ENCODE results near the gene TRIM60.

Gene TRIM60

DNA sequence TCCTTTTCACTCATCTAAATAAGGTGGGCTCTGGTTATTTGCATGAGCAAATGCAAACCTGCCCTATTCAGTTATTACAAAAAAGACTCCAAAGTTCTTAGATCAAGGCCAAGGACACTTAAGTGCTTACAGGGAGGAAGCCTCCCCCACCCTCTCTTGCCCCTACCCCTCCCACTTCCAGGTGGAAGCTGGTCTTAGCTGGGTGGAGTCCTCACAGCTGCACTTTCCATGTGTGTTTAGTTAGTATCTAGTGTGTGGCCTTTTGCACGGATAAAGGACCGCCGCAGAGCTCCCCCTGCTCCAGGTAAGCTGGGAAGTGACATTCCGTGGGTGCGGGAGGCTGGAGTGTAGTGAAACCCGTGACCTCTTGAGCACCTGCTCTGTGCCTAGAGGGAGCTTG lies 21.8 kb downstream of the TRIM60 start, which contains the start of gene TRIM75:
Gene TRIM75, plus strand, starts transcription at position 222 of the 400 bp plus-strand sequence. CDS start 5,282 bp downstream, outside the sequence.
- Histone ChIP-seq H3K4me3 (ENCODE audit: low read length) (no peak within 1 kb of the TSS), H3K4me1 (ENCODE audit: low read length) (no peaks in the 10 kb centered on the region), H3K27ac (ENCODE audit: low read length) (no peak within 1 kb of the TSS), H3K9ac (ENCODE audit: low read length) (no peak within 1 kb of the TSS), H3K27me3 (replicated peaks; ENCODE audit: insufficient read depth, low read length) (no peaks in the 10 kb centered on the region), H3K36me3 (replicated peaks; ENCODE audit: insufficient read depth, low read length) (no peaks in the 10 kb centered on the region), H3K79me2 (ENCODE audit: low read length) (no peaks in the 10 kb centered on the region), H3F3A (ENCODE audit: insufficient read depth, low read length) (no peaks in the 10 kb centered on the region), H3K4me2 (ENCODE audit: low read depth, low read length) (no peak within 1 kb of the TSS), H3K9me3 (replicated peaks; ENCODE audit: insufficient read depth, low read length) (no peaks in the 10 kb centered on the region), H3K9me2 (replicated peaks; ENCODE audit: insufficient read depth, low read length) (no peaks in the 10 kb centered on the region), H2AFZ (ENCODE audit: low read length) (no peak within 1 kb of the TSS), H4K20me1 (ENCODE audit: insufficient read depth, low read length) (no peaks in the 10 kb centered on the region)
- TF ChIP-seq, protein P1, sequence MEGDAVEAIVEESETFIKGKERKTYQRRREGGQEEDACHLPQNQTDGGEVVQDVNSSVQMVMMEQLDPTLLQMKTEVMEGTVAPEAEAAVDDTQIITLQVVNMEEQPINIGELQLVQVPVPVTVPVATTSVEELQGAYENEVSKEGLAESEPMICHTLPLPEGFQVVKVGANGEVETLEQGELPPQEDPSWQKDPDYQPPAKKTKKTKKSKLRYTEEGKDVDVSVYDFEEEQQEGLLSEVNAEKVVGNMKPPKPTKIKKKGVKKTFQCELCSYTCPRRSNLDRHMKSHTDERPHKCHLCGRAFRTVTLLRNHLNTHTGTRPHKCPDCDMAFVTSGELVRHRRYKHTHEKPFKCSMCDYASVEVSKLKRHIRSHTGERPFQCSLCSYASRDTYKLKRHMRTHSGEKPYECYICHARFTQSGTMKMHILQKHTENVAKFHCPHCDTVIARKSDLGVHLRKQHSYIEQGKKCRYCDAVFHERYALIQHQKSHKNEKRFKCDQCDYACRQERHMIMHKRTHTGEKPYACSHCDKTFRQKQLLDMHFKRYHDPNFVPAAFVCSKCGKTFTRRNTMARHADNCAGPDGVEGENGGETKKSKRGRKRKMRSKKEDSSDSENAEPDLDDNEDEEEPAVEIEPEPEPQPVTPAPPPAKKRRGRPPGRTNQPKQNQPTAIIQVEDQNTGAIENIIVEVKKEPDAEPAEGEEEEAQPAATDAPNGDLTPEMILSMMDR (IDR thresholded peaks at IDR 0.05; ENCODE audit: low read length) = no peak
- TF ChIP-seq EZH2phosphoT487 (IDR thresholded peaks at IDR 0.05; ENCODE audit: low read length) (no peak), EZH2 (optimal IDR thresholded peaks at IDR 0.05; ENCODE audit: low read depth, low read length) (no peak)
- DNase-seq = no peak

DNA sequence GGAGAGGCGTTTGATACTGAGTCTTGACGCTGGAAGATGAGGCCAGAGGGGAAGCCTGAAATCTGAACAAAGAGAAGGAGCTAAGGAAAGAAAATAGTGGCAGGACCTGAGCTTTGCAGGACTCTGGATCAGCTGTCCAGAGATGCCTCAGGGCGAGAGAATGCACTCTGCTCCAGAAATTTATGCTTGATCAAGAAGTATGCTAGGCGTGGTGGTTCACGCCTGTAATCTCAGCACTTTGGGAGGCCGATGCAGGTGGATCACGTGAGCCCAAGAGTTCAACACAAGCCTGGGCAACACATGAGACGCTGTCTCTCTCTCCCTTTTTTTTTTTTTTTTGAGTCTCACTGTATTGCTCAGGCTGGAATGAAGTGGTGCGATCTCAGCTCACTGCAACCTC lies 23.8 kb downstream of the TRIM60 start:
- no peaks in the 10 kb centered on the region for H3K9me3 ChIP-seq (replicated peaks; ENCODE audit: insufficient read depth, low read length)
- TF ChIP-seq EZH2 (optimal IDR thresholded peaks at IDR 0.05; ENCODE audit: low read depth, low read length) (no peak), EZH2phosphoT487 (IDR thresholded peaks at IDR 0.05; ENCODE audit: low read length) (no peak)
- TF ChIP-seq, protein P1 (IDR thresholded peaks at IDR 0.05; ENCODE audit: low read length) = no peak
- H3K27me3 ChIP-seq (replicated peaks; ENCODE audit: insufficient read depth, low read length) = no peaks in the 10 kb centered on the region
- no peaks in the 10 kb centered on the region for H3F3A ChIP-seq (ENCODE audit: insufficient read depth, low read length)
- H2AFZ ChIP-seq (ENCODE audit: low read length) = no peak overlapping the region
- DNase-seq = no peak
- H3K27ac ChIP-seq (ENCODE audit: low read length) = no peak overlapping the region
- H4K20me1 ChIP-seq (ENCODE audit: insufficient read depth, low read length) = no peaks in the 10 kb centered on the region
- no peaks in the 10 kb centered on the region for H3K79me2 ChIP-seq (ENCODE audit: low read length)
- H3K4me2 ChIP-seq (ENCODE audit: low read depth, low read length) = no peak overlapping the region
- H3K4me3 ChIP-seq (ENCODE audit: low read length) = no peak overlapping the region
- no peaks in the 10 kb centered on the region for H3K9me2 ChIP-seq (replicated peaks; ENCODE audit: insufficient read depth, low read length)
- no peak overlapping the region for H3K9ac ChIP-seq (ENCODE audit: low read length)
- H3K4me1 ChIP-seq (ENCODE audit: low read length) = no peaks in the 10 kb centered on the region
- no peaks in the 10 kb centered on the region for H3K36me3 ChIP-seq (replicated peaks; ENCODE audit: insufficient read depth, low read length)

DNA sequence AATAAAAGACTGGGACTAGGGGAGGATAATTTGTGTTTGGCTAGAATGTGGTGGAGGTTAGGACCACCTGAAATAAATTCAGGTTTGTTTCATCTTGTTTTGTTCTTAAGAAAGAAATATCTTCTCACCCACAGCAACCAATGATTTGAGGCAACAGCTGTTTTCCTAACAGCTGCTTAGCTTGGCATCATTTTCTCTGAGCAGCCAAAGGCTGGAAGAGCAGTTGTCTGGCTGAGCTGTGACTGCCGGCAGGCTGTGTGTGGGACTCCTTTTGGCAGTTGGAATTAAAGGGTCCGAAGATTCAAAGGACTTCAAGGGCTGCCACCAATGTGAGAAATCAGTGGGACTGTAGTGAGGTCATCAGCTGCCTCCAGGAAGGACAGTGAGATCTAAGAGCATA lies 26.9 kb downstream of the TRIM60 start:
- Histone ChIP-seq H3K9me3 (replicated peaks; ENCODE audit: insufficient read depth, low read length) (no peaks in the 10 kb centered on the region), H3K36me3 (replicated peaks; ENCODE audit: insufficient read depth, low read length) (no peaks in the 10 kb centered on the region), H3K4me1 (ENCODE audit: low read length) (no peaks in the 10 kb centered on the region), H3K4me2 (ENCODE audit: low read depth, low read length) (no peak overlapping the region), H2AFZ (ENCODE audit: low read length) (no peak overlapping the region), H3K9ac (ENCODE audit: low read length) (no peak overlapping the region), H3K27ac (ENCODE audit: low read length) (no peak overlapping the region), H3K9me2 (replicated peaks; ENCODE audit: insufficient read depth, low read length) (no peaks in the 10 kb centered on the region), H3K79me2 (ENCODE audit: low read length) (no peaks in the 10 kb centered on the region), H4K20me1 (ENCODE audit: insufficient read depth, low read length) (no peaks in the 10 kb centered on the region), H3K27me3 (replicated peaks; ENCODE audit: insufficient read depth, low read length) (no peaks in the 10 kb centered on the region), H3F3A (ENCODE audit: insufficient read depth, low read length) (no peaks in the 10 kb centered on the region), H3K4me3 (ENCODE audit: low read length) (no peak overlapping the region)
- no peak for DNase-seq
- TF ChIP-seq EZH2 (optimal IDR thresholded peaks at IDR 0.05; ENCODE audit: low read depth, low read length) = no peak

DNA sequence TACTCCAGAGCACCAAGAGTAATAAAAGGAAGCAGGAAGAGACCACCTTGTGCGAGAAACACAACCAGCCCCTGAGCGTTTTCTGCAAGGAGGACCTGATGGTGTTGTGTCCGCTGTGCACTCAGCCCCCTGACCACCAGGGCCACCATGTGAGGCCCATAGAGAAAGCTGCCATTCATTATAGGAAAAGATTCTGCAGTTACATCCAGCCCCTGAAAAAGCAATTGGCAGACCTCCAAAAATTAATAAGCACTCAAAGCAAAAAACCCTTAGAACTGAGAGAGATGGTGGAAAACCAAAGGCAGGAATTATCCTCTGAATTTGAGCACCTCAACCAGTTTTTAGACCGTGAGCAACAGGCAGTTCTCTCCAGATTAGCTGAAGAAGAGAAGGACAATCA lies 27.6 kb downstream of the TRIM60 start:
- no peak for TF ChIP-seq EZH2 (optimal IDR thresholded peaks at IDR 0.05; ENCODE audit: low read depth, low read length)
- TF ChIP-seq, protein P1 (IDR thresholded peaks at IDR 0.05; ENCODE audit: low read length) = no peak
- no peak for TF ChIP-seq EZH2phosphoT487 (IDR thresholded peaks at IDR 0.05; ENCODE audit: low read length)
- Histone ChIP-seq H3K27me3 (replicated peaks; ENCODE audit: insufficient read depth, low read length) (no peaks in the 10 kb centered on the region), H4K20me1 (ENCODE audit: insufficient read depth, low read length) (no peaks in the 10 kb centered on the region), H3F3A (ENCODE audit: insufficient read depth, low read length) (no peaks in the 10 kb centered on the region), H3K4me1 (ENCODE audit: low read length) (no peaks in the 10 kb centered on the region), H3K9me2 (replicated peaks; ENCODE audit: insufficient read depth, low read length) (no peaks in the 10 kb centered on the region), H3K4me3 (ENCODE audit: low read length) (no peak overlapping the region), H3K79me2 (ENCODE audit: low read length) (no peaks in the 10 kb centered on the region), H2AFZ (ENCODE audit: low read length) (no peak overlapping the region), H3K36me3 (replicated peaks; ENCODE audit: insufficient read depth, low read length) (no peaks in the 10 kb centered on the region), H3K27ac (ENCODE audit: low read length) (no peak overlapping the region), H3K9me3 (replicated peaks; ENCODE audit: insufficient read depth, low read length) (no peaks in the 10 kb centered on the region), H3K9ac (ENCODE audit: low read length) (no peak overlapping the region), H3K4me2 (ENCODE audit: low read depth, low read length) (no peak overlapping the region)
- DNase-seq = no peak
